Osteoblast (primary cell): ENCODE measurements around the gene RNASE13. TPM values are rescaled to one million over a fixed set of nuclear protein-coding genes. Genes with fewer than 3 reads are reported as not detected.

Experiments used
- DNase-seq: peaks from one replicate; pipeline ENCODE4 v3.0.0; 2011; ENCODE audit warnings: low spot score, mixed read lengths; ENCODE audit not compliant: insufficient read length; ENCODE audit errors: missing footprints
- H2AFZ ChIP-seq: 2 replicates; pipeline ENCODE4 v1.6.0; 2011; ENCODE audit warnings: mild to moderate bottlenecking, low read length
- H3K27ac ChIP-seq: 2 replicates; pipeline ENCODE4 v1.5.1; 2011; ENCODE audit warnings: mild to moderate bottlenecking, low read depth, low read length, moderate library complexity
- H3K27me3 ChIP-seq: 2 replicates; pipeline ENCODE4 v1.6.0; 2012; ENCODE audit warnings: mild to moderate bottlenecking, control low read depth, inconsistent platforms, low read length, moderate library complexity; ENCODE audit not compliant: insufficient read depth
- H3K36me3 ChIP-seq: 2 replicates; pipeline ENCODE4 v1.5.1; 2011; ENCODE audit warnings: mild to moderate bottlenecking, low read length, control low read depth, moderate library complexity; ENCODE audit not compliant: insufficient read depth
- H3K4me1 ChIP-seq: 2 replicates; pipeline ENCODE4 v1.5.1; 2011; ENCODE audit warnings: mild to moderate bottlenecking, low read length, control low read depth, moderate library complexity; ENCODE audit not compliant: insufficient read depth
- H3K4me2 ChIP-seq: 2 replicates; pipeline ENCODE4 v1.6.0; 2011; ENCODE audit warnings: mild to moderate bottlenecking, low read length; ENCODE audit not compliant: insufficient read depth
- H3K4me3 ChIP-seq: fragments of 200-600 bp; sonication (generic); 3 replicates; pipeline ENCODE4 v1.5.1; 2012; ENCODE audit warnings: mild to moderate bottlenecking, low read length, inconsistent platforms; ENCODE audit not compliant: insufficient read depth
- H3K79me2 ChIP-seq: 2 replicates; pipeline ENCODE4 v1.6.0; 2012; ENCODE audit warnings: mild to moderate bottlenecking, low read length, control low read depth, inconsistent platforms; ENCODE audit not compliant: insufficient read depth
- H3K9me3 ChIP-seq: 2 replicates; pipeline ENCODE4 v1.5.1; 2011; ENCODE audit warnings: low read depth, low read length, control low read depth
- H4K20me1 ChIP-seq: 2 replicates; pipeline ENCODE4 v1.6.0; 2012; ENCODE audit warnings: mild to moderate bottlenecking, low read length, control low read depth; ENCODE audit not compliant: insufficient read depth
- total RNA-seq: library from RNA; depleted of rRNA; stranded (reverse); fragments of >200 nt; gene quantifications from 2 replicates; pipeline ENCODE4 v1.2.3, GENCODE V29; 2012
- TF ChIP-seq, protein P1 (sequence below): IDR thresholded peaks from 2 replicates; pipeline ENCODE4 v1.5.1; 2011; ENCODE audit warnings: mild to moderate bottlenecking, low read depth, low read length, moderate library complexity; ENCODE audit errors: extremely low read depth

Gene RNASE13
- total RNA-seq, 1 donor, result not detected

DNA sequence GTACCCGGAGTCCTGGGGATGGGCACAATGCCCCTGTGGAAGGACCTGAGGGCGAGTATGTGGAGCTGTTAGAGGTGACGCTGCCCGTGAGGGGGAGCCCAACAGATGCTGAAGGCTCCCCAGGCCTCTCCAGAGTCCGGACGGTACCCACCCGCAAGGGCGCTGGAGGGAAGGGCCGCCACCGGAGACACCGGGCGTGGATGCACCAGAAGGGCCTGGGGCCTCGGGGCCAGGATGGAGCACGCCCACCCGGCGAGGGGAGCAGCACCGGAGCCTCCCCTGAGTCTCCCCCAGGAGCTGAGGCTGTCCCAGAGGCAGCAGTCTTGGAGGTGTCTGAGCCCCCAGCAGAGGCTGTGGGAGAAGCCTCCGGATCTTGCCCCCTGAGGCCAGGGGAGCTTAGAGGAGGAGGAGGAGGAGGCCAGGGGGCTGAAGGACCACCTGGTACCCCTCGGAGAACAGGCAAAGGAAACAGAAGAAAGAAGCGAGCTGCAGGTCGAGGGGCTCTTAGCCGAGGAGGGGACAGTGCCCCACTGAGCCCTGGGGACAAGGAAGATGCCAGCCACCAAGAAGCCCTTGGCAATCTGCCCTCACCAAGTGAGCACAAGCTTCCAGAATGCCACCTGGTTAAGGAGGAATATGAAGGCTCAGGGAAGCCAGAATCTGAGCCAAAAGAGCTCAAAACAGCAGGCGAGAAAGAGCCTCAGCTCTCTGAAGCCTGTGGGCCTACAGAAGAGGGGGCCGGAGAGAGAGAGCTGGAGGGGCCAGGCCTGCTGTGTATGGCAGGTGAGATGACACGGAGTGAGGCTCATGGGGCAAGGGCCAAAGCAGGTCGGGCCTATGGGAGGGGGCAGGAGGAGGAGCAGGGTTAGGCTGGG is 40.0 kb upstream of the RNASE13 start:
- peak; percentile 69 for DNase-seq
- TF ChIP-seq, protein P1, sequence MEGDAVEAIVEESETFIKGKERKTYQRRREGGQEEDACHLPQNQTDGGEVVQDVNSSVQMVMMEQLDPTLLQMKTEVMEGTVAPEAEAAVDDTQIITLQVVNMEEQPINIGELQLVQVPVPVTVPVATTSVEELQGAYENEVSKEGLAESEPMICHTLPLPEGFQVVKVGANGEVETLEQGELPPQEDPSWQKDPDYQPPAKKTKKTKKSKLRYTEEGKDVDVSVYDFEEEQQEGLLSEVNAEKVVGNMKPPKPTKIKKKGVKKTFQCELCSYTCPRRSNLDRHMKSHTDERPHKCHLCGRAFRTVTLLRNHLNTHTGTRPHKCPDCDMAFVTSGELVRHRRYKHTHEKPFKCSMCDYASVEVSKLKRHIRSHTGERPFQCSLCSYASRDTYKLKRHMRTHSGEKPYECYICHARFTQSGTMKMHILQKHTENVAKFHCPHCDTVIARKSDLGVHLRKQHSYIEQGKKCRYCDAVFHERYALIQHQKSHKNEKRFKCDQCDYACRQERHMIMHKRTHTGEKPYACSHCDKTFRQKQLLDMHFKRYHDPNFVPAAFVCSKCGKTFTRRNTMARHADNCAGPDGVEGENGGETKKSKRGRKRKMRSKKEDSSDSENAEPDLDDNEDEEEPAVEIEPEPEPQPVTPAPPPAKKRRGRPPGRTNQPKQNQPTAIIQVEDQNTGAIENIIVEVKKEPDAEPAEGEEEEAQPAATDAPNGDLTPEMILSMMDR, result no peak
- H3K36me3 ChIP-seq, result peaks cover 62% of the 10 kb centered on the region
- no peaks in the 10 kb centered on the region for H3K9me3 ChIP-seq
- H3K4me3 ChIP-seq, result no peak overlapping the region
- peaks cover 25% of the 10 kb centered on the region for H4K20me1 ChIP-seq
- H2AFZ ChIP-seq, result no peak overlapping the region
- H3K27me3 ChIP-seq, result no peaks in the 10 kb centered on the region
- no peak overlapping the region for H3K4me2 ChIP-seq
- H3K79me2 ChIP-seq, result peaks cover 17% of the 10 kb centered on the region
- no peak overlapping the region for H3K27ac ChIP-seq
- peaks cover 23% of the 10 kb centered on the region for H3K4me1 ChIP-seq

DNA sequence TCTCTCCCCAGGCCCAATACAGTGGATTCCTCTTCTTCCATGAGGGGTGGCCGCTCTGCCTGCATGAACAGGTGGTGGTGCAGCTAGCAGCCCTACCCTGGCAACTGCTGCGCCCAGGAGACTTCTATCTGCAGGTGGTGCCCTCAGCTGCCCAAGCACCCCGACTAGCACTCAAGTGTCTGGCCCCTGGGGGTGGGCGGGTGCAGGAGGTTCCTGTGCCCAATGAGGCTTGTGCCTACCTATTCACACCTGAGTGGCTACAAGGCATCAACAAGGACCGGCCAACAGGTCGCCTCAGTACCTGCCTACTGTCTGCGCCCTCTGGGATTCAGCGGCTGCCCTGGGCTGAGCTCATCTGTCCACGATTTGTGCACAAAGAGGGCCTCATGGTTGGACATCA is 39.3 kb upstream of the RNASE13 start:
- peaks cover 30% of the 10 kb centered on the region for H3K4me1 ChIP-seq
- H3K4me2 ChIP-seq, result no peak overlapping the region
- H3K9me3 ChIP-seq, result no peaks in the 10 kb centered on the region
- no peak overlapping the region for H2AFZ ChIP-seq
- TF ChIP-seq, protein P1, result no peak
- peaks cover 22% of the 10 kb centered on the region for H4K20me1 ChIP-seq
- peaks cover 56% of the 10 kb centered on the region for H3K36me3 ChIP-seq
- H3K79me2 ChIP-seq, result peaks cover 17% of the 10 kb centered on the region
- H3K4me3 ChIP-seq, result no peak overlapping the region
- DNase-seq, result peak; percentile 48
- H3K27me3 ChIP-seq, result no peaks in the 10 kb centered on the region
- H3K27ac ChIP-seq, result no peak overlapping the region

DNA sequence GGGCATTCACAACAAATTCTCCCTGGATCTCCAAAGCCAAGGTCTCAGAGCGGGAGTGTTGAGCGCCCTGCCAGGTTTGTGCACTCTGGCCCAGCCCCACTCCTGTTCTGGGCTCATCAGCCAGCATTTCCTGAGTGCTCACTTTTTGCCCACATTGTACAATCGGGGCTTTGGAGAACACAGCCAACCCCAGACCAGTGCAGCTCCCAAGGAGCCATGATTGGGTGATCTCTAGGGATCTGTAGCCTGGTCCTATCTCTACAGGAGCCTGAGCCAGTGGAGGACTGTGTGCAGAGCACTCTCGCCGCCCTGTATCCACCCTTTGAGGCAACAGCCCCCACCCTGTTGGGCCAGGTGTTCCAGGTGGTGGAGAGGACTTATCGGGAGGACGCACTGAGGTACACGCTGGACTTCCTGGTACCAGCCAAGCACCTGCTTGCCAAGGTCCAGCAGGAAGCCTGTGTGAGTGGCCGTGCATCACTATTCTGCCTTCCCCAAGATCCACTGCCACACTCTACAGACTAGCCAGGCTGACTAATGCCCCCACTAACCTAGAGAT is 38.3 kb upstream of the RNASE13 start:
- Histone ChIP-seq H3K9me3 (no peaks in the 10 kb centered on the region), H3K4me1 (peaks cover 35% of the 10 kb centered on the region), H2AFZ (no peak overlapping the region), H3K4me2 (peak overlapping the region; percentile 93), H3K36me3 (peaks cover 45% of the 10 kb centered on the region), H4K20me1 (peaks cover 22% of the 10 kb centered on the region), H3K4me3 (no peak overlapping the region), H3K27ac (peak overlapping the region; percentile 91), H3K79me2 (peaks cover 17% of the 10 kb centered on the region), H3K27me3 (no peaks in the 10 kb centered on the region)
- TF ChIP-seq, protein P1, result no peak
- peak; percentile 51 for DNase-seq

DNA sequence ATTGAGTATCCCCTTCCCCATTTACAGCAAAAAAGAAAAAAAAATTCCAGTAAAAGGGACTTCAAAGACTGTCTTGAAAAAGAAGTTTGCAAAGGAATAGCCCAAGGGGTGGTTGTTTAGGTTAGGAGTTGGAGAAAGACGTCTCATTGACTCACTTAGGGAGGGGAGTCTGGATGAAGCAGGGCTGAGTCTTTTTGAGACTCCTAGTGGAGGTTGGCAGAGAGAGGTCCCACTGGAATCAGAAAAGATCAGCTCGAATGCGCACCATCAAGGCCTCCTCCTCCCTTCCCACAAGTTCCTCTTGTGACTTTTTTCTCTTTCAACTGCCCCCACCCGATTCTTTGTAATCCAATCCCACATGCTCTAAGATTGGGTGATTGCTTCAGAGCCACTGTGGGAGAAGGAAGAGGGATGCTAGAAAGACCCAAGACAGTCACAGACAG is 37.4 kb upstream of the RNASE13 start:
- peak overlapping the region; percentile 76 for H3K4me3 ChIP-seq
- peak; percentile 99 for DNase-seq
- no peaks in the 10 kb centered on the region for H3K27me3 ChIP-seq
- peak overlapping the region; percentile 91 for H3K27ac ChIP-seq
- peaks cover 17% of the 10 kb centered on the region for H3K79me2 ChIP-seq
- TF ChIP-seq, protein P1, result no peak
- H3K9me3 ChIP-seq, result no peaks in the 10 kb centered on the region
- peaks cover 19% of the 10 kb centered on the region for H4K20me1 ChIP-seq
- peaks cover 37% of the 10 kb centered on the region for H3K36me3 ChIP-seq
- peak overlapping the region; percentile 48 for H2AFZ ChIP-seq
- peak overlapping the region; percentile 93 for H3K4me2 ChIP-seq
- peaks cover 35% of the 10 kb centered on the region for H3K4me1 ChIP-seq
